CD14-positive monocyte (primary cell): ENCODE data around the gene ADGRL3. TPM values are rescaled to one million over a fixed set of nuclear protein-coding genes. Genes with fewer than 3 reads are reported as not detected.

Source experiments
- DNase-seq, 3 donors: peaks; one replicate each; pipeline ENCODE4 v3.0.0-alpha.2; 2011 to 2022
- H2AFZ ChIP-seq: 2 replicates; pipeline ENCODE4 v1.6.0; 2012; ENCODE audit warnings: mild to moderate bottlenecking, low read depth, low read length, inconsistent platforms; ENCODE audit not compliant: insufficient read depth, poor library complexity, severe bottlenecking
- H3K27ac ChIP-seq, 2 donors: 1 replicate in 1 of 2; 2 replicates in 1 of 2; pipeline ENCODE4 v1.5.1; 2012 to 2013; ENCODE audit warnings: low read length in 2 of 2, control low read depth in 1 of 2, inconsistent platforms in 1 of 2, low read depth in 1 of 2, mild to moderate bottlenecking in 1 of 2
- H3K27me3 ChIP-seq, 2 donors: one replicate each; pipeline versions ENCODE4 v1.6.0 to v1.6.1; 2011 to 2013; ENCODE audit warnings: low read length in 2 of 2; ENCODE audit not compliant: control insufficient read depth in 2 of 2, insufficient read depth in 2 of 2
- H3K36me3 ChIP-seq, 2 donors: replicated peaks in 1 of 2; 1 replicate in 1 of 2; 2 replicates in 1 of 2; pipeline versions ENCODE4 v1.5.1 to v1.6.1; 2012 to 2013; ENCODE audit warnings: low read length in 2 of 2, control low read depth in 1 of 2, inconsistent platforms in 1 of 2, mild to moderate bottlenecking in 1 of 2; ENCODE audit not compliant: insufficient read depth in 2 of 2, control insufficient read depth in 1 of 2
- H3K4me1 ChIP-seq, 2 donors: 1 replicate in 1 of 2; 2 replicates in 1 of 2; pipeline versions ENCODE4 v1.5.1 to v1.6.1; 2012 to 2013; ENCODE audit warnings: low read length in 2 of 2, control low read depth in 1 of 2, inconsistent platforms in 1 of 2, mild to moderate bottlenecking in 1 of 2, moderate library complexity in 1 of 2; ENCODE audit not compliant: insufficient read depth in 2 of 2, control insufficient read depth in 1 of 2
- H3K4me2 ChIP-seq: replicated peaks from 2 replicates; pipeline ENCODE3; 2012; ENCODE audit warnings: low read length, moderate library complexity, mild to moderate bottlenecking; ENCODE audit not compliant: poor library complexity, severe bottlenecking; ENCODE audit errors: extremely low read depth
- H3K4me3 ChIP-seq, 3 experiments: fragments of 200-600 bp in 1 of 3; sonication (generic) in 1 of 3; replicated peaks in 1 of 3; 1 replicate in 2 of 3; 2 replicates in 1 of 3; pipeline ENCODE4 v1.5.1; 2011 to 2013; ENCODE audit warnings: low read length in 3 of 3, mild to moderate bottlenecking in 3 of 3, control low read depth in 2 of 3, low read depth in 2 of 3, inconsistent platforms in 1 of 3, moderate library complexity in 1 of 3
- H3K79me2 ChIP-seq: 2 replicates; pipeline ENCODE4 v1.6.0; 2012; ENCODE audit warnings: mild to moderate bottlenecking, control low read depth, inconsistent platforms, low read length, moderate library complexity; ENCODE audit not compliant: insufficient read depth
- H3K9ac ChIP-seq: 2 replicates; pipeline ENCODE4 v1.6.0; 2017; ENCODE audit warnings: low read length, mild to moderate bottlenecking; ENCODE audit not compliant: insufficient read depth, poor library complexity, severe bottlenecking
- H3K9me3 ChIP-seq, 2 donors: replicated peaks in 1 of 2; 1 replicate in 1 of 2; 2 replicates in 1 of 2; pipeline versions ENCODE4 v1.5.1 to v1.6.1; 2012 to 2013; ENCODE audit warnings: low read length in 2 of 2, control low read depth in 1 of 2; ENCODE audit not compliant: control insufficient read depth in 1 of 2, insufficient read depth in 1 of 2
- H4K20me1 ChIP-seq: 2 replicates; pipeline ENCODE4 v1.6.0; 2012; ENCODE audit warnings: mild to moderate bottlenecking, low read length, control low read depth, moderate library complexity; ENCODE audit not compliant: insufficient read depth
- H3K27ac Mint-ChIP-seq, 7 donors: one replicate each; pipeline ENCODE4 v1.8.0; 2020; ENCODE audit warnings: mild to moderate bottlenecking in 7 of 7, mixed read lengths in 7 of 7, moderate library complexity in 6 of 7, inconsistent platforms in 2 of 7
- H3K27me3 Mint-ChIP-seq, 3 donors: one replicate each; pipeline ENCODE4 v1.8.0; 2021 to 2022; ENCODE audit warnings: low read depth in 3 of 3, mild to moderate bottlenecking in 3 of 3, mixed read lengths in 3 of 3, moderate library complexity in 3 of 3, inconsistent platforms in 1 of 3
- H3K36me3 Mint-ChIP-seq, 2 donors: one replicate each; pipeline ENCODE4 v1.8.0; 2020; ENCODE audit warnings: mixed read lengths in 2 of 2, inconsistent platforms in 1 of 2, mild to moderate bottlenecking in 1 of 2
- H3K4me1 Mint-ChIP-seq: one replicate; pipeline ENCODE4 v1.8.0; 2020; ENCODE audit warnings: mild to moderate bottlenecking, mixed read lengths
- H3K4me3 Mint-ChIP-seq, 2 donors: one replicate each; pipeline ENCODE4 v1.8.0; 2020; ENCODE audit warnings: mild to moderate bottlenecking in 2 of 2, mixed read lengths in 2 of 2, moderate library complexity in 1 of 2
- H3K9me3 Mint-ChIP-seq, 7 donors: one replicate each; pipeline ENCODE4 v1.8.0; 2020 to 2022; ENCODE audit warnings: mixed read lengths in 7 of 7, mild to moderate bottlenecking in 6 of 7, moderate library complexity in 6 of 7, inconsistent platforms in 2 of 7
- CTCF ChIP-seq: fragments of 200-600 bp; IDR thresholded peaks from one replicate; pipeline ENCODE4 v1.8.0; 2022; ENCODE audit warnings: antibody characterized with exemption, mild to moderate bottlenecking
- WGBS: methylation state at CpG from one replicate; pipeline ENCODE4 v1.1.5; 2013; ENCODE audit warnings: missing lambda C conversion rate; ENCODE audit not compliant: insufficient coverage; 5-methylcytosine and 5-hydroxymethylcytosine counted together
- intact Hi-C, 2 donors: fragments of 100-400 bp; cut with micrococcal nuclease; formaldehyde crosslinking; loops; one replicate each; pipeline versions ENCODE4 v1.15.0 to v1.15.1; 2023
- polyA plus RNA-seq, 3 donors: library from polyadenylated mRNA; depleted of rRNA in 1 of 3; unstranded in 2 of 3; stranded (reverse) in 1 of 3; fragments of 300-500 nt in 2 of 3; fragments of >200 nt in 1 of 3; fragmentation: Illumina TruSeq in 2 of 3; gene quantifications; 1 replicate in 2 of 3; 2 replicates in 1 of 3; pipeline ENCODE4 v1.2.3, GENCODE V29; 2012 to 2021

Gene ADGRL3
- polyA plus RNA-seq, 3 donors: not detected

GRCh38 chr4:61442936-61443335 is 242.8 kb downstream of the ADGRL3 start:
- no peaks in the 10 kb centered on the region for H3K4me1 ChIP-seq
- no peak overlapping the region for H3K27ac ChIP-seq
- H3K4me2 ChIP-seq: no peak overlapping the region
- no peak for TF ChIP-seq CTCF
- H3K9me3 Mint-ChIP-seq: peaks cover 0 to 8% (median 1%) of the 10 kb centered on the region in 7 donors
- H3K4me3 ChIP-seq: no peak overlapping the region
- peaks cover 0 to 4% (median 0%) of the 10 kb centered on the region in 3 donors for H3K27me3 Mint-ChIP-seq
- no peaks in the 10 kb centered on the region for H3K9me3 ChIP-seq
- H3K27ac Mint-ChIP-seq: no peak overlapping the region
- WGBS: no CpG with 5 or more reads among the region's 2 CpGs
- H3K4me3 Mint-ChIP-seq: no peak overlapping the region
- H3K4me1 Mint-ChIP-seq: no peaks in the 10 kb centered on the region
- no peak for DNase-seq
- H3K9ac ChIP-seq: no peak overlapping the region
- H2AFZ ChIP-seq: no peak overlapping the region
- intact Hi-C loops: no loop called here
- H3K79me2 ChIP-seq: no peaks in the 10 kb centered on the region
- H3K36me3 Mint-ChIP-seq: no peaks in the 10 kb centered on the region
- no peaks in the 10 kb centered on the region for H3K27me3 ChIP-seq
- H3K36me3 ChIP-seq: no peaks in the 10 kb centered on the region
- no peaks in the 10 kb centered on the region for H4K20me1 ChIP-seq

DNA sequence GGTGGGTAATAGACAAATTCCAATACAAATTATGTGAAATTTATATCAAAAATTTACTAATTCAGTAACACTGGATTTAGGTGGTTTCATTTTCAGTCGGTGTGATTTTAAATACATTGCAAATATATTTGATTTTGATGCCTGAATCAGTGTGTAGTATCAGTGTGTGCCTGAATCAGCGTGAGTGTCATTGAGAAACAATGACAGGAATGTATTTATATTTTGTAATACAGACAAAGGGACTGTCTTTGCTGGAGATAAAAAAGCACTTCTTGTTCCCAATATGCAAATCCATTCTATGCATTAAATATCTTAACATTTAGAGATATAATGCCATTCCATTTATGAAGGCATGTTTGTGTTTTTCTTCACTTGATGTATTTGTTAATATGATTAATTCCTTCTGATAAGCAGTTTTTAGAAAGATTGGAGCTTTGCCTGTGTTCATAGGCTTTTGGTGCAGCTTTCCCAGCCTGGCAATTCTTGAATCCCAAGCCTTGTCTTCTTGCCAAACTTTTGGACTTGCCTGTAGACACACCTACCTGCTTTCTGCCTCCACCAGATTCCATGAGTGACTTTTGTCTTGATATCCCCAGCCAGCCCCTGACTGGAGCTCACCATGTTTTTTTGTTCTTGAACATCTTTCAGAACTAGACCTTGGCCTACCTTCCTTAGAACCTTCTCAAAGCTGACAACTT is 243.8 kb downstream of the ADGRL3 start:
- WGBS: no CpG with 5 or more reads among the region's 2 CpGs
- H3K27ac ChIP-seq: no peak overlapping the region
- no peaks in the 10 kb centered on the region for H3K79me2 ChIP-seq
- H3K4me2 ChIP-seq: no peak overlapping the region
- no peaks in the 10 kb centered on the region for H3K36me3 Mint-ChIP-seq
- H3K9me3 Mint-ChIP-seq: peaks cover 0 to 8% (median 1%) of the 10 kb centered on the region in 7 donors
- no peak overlapping the region for H3K27ac Mint-ChIP-seq
- H3K27me3 ChIP-seq: no peaks in the 10 kb centered on the region
- no peak overlapping the region for H2AFZ ChIP-seq
- intact Hi-C loops: no loop called here
- H3K9ac ChIP-seq: no peak overlapping the region
- no peak for DNase-seq
- TF ChIP-seq CTCF: no peak
- H3K4me3 Mint-ChIP-seq: no peak overlapping the region
- H3K4me1 ChIP-seq: no peaks in the 10 kb centered on the region
- H3K9me3 ChIP-seq: no peaks in the 10 kb centered on the region
- H3K4me1 Mint-ChIP-seq: no peaks in the 10 kb centered on the region
- H3K36me3 ChIP-seq: no peaks in the 10 kb centered on the region
- no peaks in the 10 kb centered on the region for H4K20me1 ChIP-seq
- H3K4me3 ChIP-seq: no peak overlapping the region
- peaks cover 0 to 3% (median 0%) of the 10 kb centered on the region in 3 donors for H3K27me3 Mint-ChIP-seq
